ENCODE results near the gene PNLIPRP1.
A peak's percentile ranks its signal among the peaks of the same experiment; 100 is the strongest.

The PNLIPRP1 gene

DNA sequence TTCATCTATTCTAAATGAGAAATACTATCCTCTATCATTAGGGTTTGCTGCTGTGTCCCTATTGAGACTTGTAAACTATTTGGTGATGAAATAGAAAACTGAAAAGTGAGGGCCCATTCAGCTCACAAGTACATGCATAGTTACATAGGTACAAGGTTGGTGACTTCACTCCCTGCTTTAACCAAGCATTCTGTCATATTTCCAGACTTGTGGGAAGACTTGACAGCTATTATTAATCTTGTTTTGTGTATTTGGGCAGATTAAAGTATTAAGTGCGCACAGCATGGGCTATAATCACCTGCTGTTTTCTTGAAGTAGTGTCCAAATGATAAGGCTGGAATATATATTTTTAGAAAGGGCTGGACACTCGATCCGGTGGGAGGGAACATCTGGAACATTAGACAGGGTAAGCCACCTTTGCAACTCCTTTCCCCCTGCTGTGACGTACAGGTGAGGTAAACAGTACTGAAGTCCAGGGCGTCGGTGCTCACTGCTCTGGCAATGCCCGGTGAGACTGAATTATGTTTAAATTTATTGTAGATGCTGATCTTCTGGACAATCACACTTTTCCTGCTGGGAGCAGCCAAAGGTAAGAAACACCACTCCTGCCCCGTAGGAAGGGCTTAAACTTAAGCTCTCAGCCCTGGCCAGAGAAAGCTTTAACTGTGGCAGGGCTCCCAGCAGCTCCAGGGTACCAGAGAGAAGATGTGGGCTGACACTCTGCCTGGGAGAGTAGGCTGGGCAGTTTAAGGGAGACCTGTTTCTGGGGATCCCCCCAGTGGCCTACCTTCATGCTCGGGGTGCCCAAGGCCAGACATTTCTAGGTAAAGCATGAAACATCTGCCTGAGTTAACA lies at the start of gene PNLIPRP1:
Gene PNLIPRP1 (plus strand): TSS at position 370 of the 855 bp plus-strand sequence. CDS start 171 bp downstream, at position 541.
- DNase-seq, result peak; percentile 14

DNA sequence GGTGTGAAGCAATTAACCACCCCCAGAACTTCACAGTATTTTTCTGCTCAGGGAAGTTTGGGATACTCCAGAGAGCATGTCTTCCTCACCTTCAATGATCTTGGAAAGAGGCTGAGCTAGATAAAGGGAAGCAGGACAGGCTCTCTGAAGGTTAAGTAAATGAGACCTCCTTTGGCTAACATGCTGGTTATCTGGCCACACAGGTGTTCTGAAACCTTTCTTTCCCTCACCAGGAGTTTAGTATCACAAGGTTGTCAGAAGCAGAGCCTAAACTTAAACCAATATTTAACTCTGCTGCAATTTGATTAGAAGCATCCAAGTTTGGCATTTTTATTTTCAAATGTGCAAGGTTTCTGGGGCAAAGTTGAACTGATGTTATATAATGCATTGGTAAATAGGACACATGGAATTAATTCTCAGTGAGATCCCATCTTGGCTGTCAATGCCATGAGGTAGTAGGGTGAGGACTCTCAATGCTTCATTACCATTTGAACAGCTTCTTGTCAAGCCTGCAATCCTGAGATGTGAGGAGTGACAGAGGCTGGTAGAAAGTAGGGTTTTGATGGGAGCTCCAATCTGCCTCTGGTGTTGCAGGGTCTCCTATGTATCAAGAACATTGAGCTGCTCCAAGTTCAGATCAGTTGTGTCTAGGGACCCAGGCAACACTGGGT lies 48.6 kb upstream of the PNLIPRP1 start:
- no peak for DNase-seq

DNA sequence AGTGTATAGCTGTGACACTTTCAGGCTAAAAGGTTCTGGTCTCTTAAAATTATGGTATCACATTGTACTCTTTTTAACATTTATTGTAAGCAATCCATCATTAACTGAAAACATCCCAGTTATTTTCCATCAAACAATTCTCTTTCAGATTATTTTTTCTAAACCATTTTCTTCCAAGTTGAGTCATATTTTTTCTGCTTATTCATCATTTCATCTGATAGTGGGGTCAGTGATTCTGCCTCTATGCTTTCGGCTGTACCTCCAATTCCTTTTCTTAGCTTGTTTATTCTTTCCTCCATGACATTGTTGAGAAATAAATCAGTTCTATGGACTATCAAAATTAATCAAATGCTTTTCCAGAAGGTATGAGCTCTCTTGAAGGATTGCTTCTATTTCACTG lies 45.6 kb upstream of the PNLIPRP1 start:
- no peak for DNase-seq

DNA sequence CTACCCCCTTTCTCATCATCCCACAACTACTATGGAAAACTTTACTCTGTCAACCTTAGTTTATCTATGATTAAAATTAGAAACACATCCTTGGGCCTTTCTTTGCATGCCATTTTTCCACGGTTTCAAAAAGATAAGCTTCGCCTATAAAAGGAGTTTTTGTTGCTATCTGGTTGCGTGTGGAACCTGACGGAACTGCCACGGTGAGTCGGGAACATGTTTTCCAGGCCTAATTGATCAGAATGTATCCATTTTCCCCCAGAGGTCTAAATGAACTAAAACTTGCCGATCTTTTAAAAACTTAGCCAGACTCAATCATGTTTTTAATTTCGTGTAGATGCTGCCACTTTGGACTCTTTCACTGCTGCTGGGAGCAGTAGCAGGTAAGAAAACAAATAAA lies 45.0 kb upstream of the PNLIPRP1 start, which contains the start of gene PNLIP:
Gene PNLIP (plus strand): TSS at position 176 of the 400 bp plus-strand sequence. CDS start 162 bp downstream, at position 338.
- DNase-seq, result no peak

DNA sequence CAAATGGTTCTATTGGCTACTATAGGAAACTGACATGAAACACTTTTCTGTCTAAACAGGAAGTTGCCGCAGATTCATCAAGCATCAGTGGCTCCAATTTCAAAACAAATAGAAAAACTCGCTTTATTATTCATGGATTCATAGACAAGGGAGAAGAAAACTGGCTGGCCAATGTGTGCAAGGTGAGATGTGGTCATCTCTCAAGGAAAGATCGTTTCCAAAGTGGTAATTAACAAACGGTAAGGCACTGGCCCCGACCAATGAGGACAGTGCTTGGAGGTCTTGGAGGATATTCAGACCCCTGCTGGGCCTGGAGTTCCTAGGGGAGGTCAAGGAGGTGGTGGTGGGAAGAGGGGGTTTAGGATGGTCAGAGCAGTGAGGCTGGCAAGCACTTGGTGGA lies 42.5 kb upstream of the PNLIPRP1 start:
- DNase-seq, result no peak

DNA sequence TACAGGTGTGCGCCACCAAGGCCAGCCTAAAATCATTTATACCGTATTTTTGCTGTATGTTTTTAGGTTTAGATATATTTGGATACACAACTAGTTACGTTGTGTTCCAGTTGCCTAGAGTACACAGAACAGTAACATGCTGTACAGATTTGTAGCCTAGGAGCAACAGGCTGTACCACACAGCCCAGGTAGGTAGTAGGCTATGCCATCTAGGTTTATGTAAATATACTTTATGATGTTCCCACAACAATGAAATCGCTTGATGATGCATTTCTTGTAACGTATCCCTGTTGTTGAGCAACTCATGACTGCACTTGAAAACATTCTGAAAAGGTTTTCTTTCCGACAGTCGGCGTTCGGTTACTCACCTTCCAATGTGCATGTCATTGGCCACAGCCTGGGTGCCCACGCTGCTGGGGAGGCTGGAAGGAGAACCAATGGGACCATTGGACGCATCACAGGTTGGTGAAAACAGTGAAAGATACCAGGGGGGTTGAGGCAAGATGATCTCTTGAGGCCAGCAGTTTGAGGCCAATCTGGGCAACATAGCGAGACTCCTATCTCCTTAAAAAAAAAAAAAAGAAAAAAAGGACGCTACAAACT lies 37.3 kb upstream of the PNLIPRP1 start:
- no peak for DNase-seq

DNA sequence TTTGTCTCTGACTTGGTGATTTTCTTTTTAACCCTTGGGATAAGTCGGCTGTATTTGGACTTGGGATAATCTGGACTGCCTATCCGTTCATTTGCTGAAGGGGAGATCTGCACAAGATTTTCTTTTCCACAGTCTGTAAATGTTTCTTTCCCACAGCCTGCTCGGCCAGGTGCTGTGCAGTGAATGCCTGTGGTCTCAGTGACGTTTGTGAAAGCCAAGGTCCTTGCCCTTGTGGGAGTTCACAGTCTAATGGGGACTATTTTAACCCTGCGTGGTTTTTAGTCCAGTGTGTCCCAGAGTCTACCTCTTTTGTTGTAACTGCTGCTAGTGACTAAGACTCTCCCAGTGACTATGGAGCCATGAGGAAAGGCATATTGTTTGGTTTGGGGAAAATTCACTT lies 36.1 kb upstream of the PNLIPRP1 start:
- no peak for DNase-seq

DNA sequence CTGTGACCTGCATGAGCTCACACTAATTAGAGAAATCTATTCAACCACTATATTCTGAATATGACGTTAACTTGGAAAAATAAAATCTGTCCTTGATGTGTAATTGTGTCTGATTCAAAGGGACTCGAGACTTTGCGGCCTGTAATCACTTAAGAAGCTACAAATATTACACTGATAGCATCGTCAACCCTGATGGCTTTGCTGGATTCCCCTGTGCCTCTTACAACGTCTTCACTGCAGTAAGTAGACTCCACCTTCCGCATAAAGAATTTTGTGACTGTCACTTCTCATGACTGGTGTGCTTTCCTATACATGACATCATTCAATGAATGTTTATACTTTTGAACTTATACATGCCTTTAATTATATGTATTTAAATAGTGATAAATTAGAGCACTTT lies 34.9 kb upstream of the PNLIPRP1 start:
- DNase-seq, result no peak

DNA sequence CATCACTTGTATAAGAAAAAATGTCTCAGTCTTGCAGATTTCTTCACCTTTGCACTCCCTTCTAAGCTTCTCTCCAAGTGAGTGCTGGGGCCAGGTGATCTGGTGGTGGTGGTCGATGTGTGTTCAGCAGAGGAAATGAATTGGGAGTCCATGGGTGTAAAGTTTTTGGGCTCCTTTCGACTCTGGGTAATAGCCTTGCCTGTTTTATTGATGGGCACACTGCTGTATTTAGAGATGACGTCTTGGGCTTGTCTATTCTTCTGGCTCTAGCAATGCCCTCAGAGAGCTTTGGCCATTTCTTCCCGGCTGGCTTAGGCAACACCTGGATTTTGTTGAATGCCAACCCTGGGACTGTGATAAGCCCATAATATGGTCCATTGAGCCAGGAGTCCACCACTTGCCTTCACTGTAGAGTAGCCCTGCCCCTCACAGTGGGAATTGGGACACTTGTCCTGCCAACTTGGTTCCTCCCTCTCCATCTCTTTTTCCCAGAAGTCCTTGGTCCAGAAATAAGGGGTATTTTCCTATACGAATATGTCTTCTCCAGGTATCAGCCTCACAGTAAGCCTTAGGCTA lies 33.4 kb upstream of the PNLIPRP1 start:
- no peak for DNase-seq

DNA sequence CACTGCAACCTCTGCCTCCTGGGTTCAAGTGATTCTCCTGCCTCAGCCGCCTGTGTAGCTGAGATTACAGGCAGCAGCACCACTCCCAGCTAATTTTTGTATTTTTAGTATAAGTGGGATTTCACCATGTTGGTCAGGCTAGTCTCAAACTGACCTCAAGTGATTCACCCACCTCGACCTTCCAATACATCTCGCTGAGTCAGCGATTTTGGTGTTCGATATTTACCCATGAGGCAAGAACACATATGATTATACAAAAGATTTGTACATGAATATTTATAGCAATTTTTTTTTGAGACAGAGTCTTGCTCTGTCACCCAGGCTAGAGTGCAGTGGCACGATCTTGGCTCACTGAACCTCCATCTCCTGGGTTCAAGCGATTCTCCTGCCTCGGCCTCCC lies 25.2 kb upstream of the PNLIPRP1 start:
- no peak for DNase-seq

DNA sequence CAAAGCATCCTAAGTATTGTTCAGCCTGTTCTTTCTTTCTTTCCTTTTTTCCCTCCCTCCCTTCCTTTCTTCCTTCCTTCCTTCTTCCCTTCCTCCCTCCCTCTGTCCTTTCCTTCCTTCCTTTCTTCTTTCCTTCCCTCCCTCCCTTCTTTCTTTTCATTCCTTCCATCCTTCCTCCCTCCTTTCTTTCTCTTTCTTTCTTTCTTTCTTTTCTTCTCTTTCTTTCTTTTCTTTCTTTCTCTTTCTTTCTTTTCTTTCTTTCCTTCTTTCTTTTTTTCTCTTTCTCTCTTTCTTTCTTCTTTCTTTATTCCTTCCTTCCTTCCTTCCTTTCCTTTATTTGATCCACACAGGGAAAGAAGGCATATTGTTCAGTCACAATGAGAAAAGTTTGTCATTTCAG lies 23.8 kb upstream of the PNLIPRP1 start:
- DNase-seq, result no peak

DNA sequence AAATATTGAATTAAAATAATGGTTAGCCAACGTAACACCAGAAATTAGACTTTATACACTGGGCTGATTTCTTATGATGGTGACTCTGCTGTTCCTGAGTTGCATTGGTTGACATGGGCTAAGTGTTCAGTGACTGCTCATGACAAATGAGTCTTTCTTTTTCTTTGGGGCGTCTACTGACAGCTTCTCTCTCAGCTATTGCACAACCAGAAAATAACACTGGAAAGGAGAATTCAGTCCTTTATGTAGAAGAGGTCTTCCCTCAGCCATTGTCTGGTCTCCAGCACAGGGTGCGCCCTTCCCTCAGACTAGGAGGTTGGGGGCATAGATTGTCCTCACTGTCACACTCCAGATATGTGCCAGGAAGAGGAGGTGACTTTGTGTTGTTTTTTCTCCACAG lies 23.4 kb upstream of the PNLIPRP1 start:
- DNase-seq, result no peak

DNA sequence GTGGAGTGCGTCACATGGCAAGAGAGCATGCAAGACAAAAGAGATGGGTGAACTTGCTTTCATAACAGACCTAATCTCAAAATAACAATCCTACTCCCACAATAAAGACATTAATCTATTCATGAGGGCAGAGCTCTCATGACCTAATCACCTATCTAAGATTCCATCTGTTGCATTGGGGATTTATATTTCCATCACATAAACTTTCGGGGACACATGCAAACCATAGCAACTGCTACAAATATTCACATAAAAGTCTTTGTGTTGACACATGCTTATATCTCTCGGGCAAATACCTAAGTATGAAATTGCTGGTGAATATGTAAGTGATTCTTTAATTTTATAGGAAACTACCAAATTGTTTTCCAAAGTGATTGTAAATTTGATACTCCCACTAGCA lies 16.0 kb upstream of the PNLIPRP1 start:
- DNase-seq, result no peak

DNA sequence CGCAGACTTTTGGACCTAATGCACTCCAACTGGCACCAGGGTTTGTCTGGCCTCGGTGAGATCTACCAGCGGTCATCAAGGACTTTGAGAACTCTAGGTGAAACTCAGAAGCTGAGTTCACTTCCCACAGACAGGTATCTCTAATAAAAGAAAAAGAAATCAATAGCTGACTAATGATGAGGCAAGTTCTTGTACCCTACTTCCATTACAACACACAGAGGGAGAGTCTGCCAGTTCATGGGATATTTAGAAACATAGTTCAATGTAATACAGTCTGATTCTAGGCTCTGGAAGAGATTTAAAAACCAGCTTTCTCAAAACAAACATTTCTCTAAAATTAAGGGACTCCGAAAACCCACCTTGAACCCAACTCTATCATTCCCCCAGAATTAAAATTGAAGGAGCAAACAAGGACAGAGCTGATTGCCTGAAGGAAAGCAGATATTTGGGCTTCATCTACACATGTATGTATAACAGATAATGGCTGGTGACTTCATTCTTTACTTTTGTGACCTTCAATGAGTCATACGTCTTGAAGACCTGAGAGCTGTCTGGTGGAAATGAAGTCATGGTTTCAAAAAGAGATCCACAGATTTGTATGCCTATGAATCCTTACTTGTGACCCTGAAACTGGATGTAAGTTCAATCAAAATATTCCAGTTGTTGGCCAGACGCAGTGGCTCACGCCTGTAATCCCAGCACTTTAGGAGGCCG lies 2.7 kb upstream of the PNLIPRP1 start:
- no peak for DNase-seq

DNA sequence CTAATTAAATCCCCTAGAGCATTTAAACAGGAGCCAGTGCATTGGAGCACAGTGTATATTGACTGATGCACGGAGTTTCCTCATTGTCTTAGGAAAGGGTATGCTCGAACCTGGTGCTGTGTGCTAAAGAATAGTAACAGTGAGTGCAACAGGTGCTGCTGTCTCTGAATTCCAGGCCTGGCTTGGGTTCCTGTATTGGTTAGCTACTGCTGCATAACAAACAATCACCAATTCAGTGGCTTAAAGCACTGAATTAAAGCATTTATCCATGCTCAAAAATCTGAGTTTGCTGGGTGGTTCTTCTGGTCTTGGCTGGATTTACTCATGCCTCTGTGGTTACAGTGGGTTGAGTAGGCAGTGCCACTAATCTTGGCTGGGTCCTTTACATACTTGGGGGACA lies 1.8 kb upstream of the PNLIPRP1 start:
- no peak for DNase-seq

DNA sequence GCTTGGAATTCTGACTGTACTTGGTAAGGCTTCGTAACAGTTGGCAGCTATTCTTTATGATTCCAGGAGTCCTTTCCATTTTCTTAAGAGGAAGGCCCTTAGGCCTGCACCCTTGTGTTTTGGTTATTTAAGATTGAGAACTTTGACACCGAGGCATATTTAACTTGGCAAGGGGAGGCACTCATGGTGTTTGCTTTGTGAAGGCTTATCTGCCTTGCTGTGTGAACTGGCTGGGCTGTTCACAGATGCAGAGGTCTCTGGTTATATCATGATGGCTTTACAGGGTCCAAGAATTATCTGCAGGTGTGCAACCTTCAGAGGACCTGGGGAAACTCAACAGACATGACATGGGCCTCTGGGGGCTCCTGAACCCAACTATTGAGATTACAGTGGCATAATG lies 833 bp upstream of the PNLIPRP1 start:
- no peak for DNase-seq

DNA sequence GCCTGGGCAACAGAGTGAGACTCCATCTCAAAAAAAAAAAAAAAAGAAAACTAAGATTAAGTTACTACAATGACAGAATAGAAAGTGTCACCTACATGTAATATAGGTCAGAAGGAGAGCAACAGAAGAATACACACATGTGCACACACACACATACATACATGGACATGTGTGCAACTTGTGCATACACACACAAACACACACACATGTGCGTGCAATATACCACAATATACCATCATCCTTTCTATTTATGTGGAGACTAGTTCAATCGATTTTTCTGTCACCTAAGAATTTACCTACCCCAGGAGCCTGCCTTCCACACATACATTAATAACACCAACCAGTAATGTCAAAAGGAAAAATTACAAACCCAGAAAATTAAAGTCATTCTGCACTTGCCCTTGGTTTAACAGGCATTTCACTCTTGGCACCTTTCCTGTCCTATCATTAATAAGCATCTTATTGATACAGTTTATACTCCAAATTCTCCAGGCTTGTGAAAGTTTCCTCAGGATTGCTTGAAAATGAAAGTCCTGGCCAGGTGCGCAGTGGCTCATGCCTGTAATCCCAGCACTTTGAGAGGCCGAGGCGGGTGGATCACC lies 2.5 kb downstream of the PNLIPRP1 start:
- no peak for DNase-seq

DNA sequence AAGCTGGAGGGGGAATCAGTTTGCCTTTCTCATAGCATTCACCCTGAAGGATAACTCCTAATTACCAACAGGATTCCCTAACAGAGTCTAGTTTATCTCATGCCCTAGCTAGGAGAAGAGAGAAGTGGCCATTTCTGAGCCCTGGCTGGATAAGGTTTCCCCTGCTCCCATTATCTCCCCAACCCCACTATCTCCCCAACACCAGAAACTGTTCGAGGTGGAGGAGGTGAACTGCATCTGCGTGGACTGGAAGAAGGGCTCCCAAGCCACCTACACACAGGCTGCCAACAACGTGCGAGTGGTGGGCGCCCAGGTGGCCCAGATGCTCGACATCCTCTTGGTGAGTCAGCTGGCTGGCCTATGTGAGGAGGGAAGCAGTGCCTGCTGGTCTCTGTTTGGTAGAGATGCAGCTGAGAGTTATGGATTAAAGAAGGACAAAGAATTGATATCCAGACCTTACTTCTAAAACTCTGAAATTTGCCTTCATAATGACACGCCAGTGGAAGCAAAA lies 3.8 kb downstream of the PNLIPRP1 start:
- DNase-seq, result no peak

DNA sequence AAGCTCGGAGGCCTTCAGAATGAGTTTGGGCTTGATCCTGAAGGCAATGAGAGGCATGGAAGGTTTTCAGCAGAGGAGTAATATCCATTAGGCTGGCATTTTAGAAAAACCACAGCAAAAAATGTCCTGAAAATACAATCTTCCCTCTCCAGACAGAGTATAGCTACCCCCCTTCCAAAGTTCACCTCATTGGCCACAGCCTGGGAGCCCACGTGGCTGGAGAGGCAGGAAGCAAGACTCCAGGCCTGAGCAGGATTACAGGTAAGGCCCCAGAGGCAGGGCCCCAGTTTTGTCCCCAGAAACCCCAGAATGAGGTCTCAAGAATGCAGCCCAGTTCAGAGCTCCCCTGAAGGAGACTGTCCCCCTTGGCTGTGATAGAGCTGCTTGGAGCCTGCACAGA lies 5.3 kb downstream of the PNLIPRP1 start:
- no peak for DNase-seq

DNA sequence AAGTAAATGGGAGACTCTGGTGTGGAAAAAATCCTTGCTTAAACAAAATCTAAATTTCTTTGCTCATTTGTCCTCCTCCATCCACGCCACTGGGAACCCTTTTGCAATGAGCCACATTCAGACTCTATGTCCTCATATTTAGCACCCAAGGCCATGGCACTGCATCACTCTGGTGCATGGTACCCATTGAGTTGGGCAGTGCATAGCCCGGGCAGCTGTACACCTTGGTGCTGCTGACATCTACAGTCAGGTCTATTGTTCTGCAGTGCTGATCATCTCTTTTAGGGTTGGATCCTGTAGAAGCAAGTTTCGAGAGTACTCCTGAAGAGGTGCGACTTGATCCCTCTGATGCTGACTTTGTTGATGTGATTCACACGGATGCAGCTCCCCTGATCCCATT lies 6.8 kb downstream of the PNLIPRP1 start:
- DNase-seq, result no peak

DNA sequence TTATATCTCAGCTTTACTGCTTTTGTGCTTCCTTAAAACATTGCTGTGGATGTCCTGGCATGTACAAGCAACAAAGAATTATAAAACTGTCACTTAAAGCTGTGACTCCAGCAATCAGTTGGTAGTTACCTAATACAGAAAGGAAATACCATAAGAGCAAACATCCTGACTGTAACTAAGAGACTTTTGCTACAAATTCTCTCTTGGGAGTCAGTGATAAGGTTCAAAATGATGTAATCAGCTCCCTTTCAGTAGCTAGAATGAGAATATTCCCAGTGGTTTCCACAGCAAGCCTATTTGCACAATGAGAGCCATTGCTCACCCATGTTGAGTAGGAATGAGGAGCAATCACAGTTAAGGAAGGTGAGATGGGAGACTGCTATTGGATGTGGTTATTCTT lies 7.6 kb downstream of the PNLIPRP1 start:
- DNase-seq, result no peak

DNA sequence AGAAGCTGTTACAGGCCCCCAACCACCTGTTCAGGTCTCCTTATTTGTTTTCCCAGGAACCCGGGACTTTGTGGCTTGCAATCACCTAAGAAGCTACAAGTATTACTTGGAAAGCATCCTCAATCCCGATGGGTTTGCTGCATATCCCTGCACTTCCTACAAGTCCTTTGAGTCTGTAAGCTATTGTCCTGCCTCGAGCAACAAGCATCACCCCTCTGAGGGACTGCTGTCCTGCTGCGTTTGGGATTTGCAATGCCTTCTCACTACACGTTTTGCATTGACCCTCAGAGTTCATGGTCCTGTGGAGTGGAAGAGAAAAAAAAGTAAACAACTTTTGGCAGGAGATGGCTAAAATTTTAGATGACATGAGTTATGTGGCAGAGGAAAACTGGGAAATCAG lies 9.2 kb downstream of the PNLIPRP1 start:
- DNase-seq, result no peak

Data from NCI-H2227 treated with DMSO at 0.1 percent for 48 hours (cell line).